GM12801 (cell line): Measurements from ENCODE around the gene TRIM39.

Experiments used
- TF ChIP-seq, protein P1 (sequence below): IDR thresholded peaks from one replicate; pipeline ENCODE4 v1.5.1; 2011; ENCODE audit warnings: control low read depth; ENCODE audit not compliant: insufficient read length; ENCODE audit errors: extremely low read depth

The TRIM39 gene

GRCh38 chr6:30345852-30346251 lies 19.1 kb downstream of the TRIM39 start:
- TF ChIP-seq, protein P1, sequence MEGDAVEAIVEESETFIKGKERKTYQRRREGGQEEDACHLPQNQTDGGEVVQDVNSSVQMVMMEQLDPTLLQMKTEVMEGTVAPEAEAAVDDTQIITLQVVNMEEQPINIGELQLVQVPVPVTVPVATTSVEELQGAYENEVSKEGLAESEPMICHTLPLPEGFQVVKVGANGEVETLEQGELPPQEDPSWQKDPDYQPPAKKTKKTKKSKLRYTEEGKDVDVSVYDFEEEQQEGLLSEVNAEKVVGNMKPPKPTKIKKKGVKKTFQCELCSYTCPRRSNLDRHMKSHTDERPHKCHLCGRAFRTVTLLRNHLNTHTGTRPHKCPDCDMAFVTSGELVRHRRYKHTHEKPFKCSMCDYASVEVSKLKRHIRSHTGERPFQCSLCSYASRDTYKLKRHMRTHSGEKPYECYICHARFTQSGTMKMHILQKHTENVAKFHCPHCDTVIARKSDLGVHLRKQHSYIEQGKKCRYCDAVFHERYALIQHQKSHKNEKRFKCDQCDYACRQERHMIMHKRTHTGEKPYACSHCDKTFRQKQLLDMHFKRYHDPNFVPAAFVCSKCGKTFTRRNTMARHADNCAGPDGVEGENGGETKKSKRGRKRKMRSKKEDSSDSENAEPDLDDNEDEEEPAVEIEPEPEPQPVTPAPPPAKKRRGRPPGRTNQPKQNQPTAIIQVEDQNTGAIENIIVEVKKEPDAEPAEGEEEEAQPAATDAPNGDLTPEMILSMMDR = no peak

GRCh38 chr6:30348957-30349356 lies 22.2 kb downstream of the TRIM39 start:
- TF ChIP-seq, protein P1 = no peak

GRCh38 chr6:30349421-30350177 lies 22.9 kb downstream of the TRIM39 start:
- TF ChIP-seq, protein P1 = no peak

- TF ChIP-seq, protein P1 = no peak
These were observed 23.8 kb downstream of the TRIM39 start for GRCh38 chr6:30350524-30350923.

GRCh38 chr6:30352550-30352949 lies 25.8 kb downstream of the TRIM39 start:
- TF ChIP-seq, protein P1 = no peak

DNA sequence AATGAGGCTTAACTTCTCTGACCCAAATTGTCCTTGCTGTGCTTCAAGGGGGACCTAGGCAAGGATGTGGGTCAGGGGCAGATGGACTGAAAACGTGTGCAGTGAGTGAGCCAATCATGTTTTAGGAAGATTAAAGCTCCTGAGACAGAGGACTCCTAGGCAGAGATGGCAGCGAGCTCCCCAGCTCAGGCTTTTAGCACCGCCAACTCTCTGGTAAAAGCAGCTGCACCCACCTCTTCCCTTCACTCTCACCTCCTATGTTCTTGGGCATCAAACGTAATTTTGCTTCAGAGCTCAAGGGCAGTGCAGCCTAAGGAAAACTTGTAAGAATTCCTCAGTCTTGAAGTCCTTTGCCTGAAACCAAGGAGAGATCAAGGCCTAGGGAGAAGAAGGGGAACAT lies 28.6 kb downstream of the TRIM39 start:
- TF ChIP-seq, protein P1 = no peak

- TF ChIP-seq, protein P1 = no peak
These were observed 29.8 kb downstream of the TRIM39 start for GRCh38 chr6:30356536-30356935.
